Measurements from ENCODE around the gene DDX46. TPM values are rescaled to one million over a fixed set of nuclear protein-coding genes. Genes with fewer than 3 reads are reported as not detected.
A peak's percentile ranks its signal among the peaks of the same experiment; 100 is the strongest.
"Not testable (repeated sequence)": the region's sequence is repeated elsewhere in the genome, so short reads cannot be mapped to it uniquely, and the experiment has no call there.

The DDX46 gene
- polyA plus RNA-seq, 1 donor from 2014 or later, result 24.2 TPM

- H3K27ac Mint-ChIP-seq, result peak overlapping the region; percentile 19 to 81 (median 20)
- no peaks in the 10 kb centered on the region for H3K27me3 Mint-ChIP-seq
- H3K4me3 Mint-ChIP-seq, result peak overlapping the region in 2 of 4 donors; percentile 4 to 88
- peaks cover 5% of the 10 kb centered on the region for H3K36me3 Mint-ChIP-seq
- no peaks in the 10 kb centered on the region for H3K9me3 Mint-ChIP-seq
- H3K4me1 Mint-ChIP-seq, result peaks cover 6 to 14% (median 8%) of the 10 kb centered on the region in 3 donors
Observed at GRCh38 chr5:134813827-134814226, 55.2 kb downstream of the DDX46 start.

GRCh38 chr5:134817006-134817405 lies 58.4 kb downstream of the DDX46 start:
- no peaks in the 10 kb centered on the region for H3K9me3 Mint-ChIP-seq
- no peak overlapping the region for H3K4me3 Mint-ChIP-seq
- H3K27ac Mint-ChIP-seq, result no peak overlapping the region
- peaks cover 6% of the 10 kb centered on the region for H3K36me3 Mint-ChIP-seq
- peaks cover 6 to 14% (median 8%) of the 10 kb centered on the region in 3 donors for H3K4me1 Mint-ChIP-seq
- no peaks in the 10 kb centered on the region for H3K27me3 Mint-ChIP-seq

- peaks cover under 1 to 5% (median 2%) of the 10 kb centered on the region in 3 donors for H3K4me1 Mint-ChIP-seq
- H3K36me3 Mint-ChIP-seq, result peaks cover 3% of the 10 kb centered on the region
- H3K27me3 Mint-ChIP-seq, result no peaks in the 10 kb centered on the region
- no peaks in the 10 kb centered on the region for H3K9me3 Mint-ChIP-seq
- peak overlapping the region in 1 of 3 donors; percentile 30 for H3K27ac Mint-ChIP-seq
- H3K4me3 Mint-ChIP-seq, result no peak overlapping the region
Observed at GRCh38 chr5:134818776-134819175, 60.2 kb downstream of the DDX46 start.

DNA sequence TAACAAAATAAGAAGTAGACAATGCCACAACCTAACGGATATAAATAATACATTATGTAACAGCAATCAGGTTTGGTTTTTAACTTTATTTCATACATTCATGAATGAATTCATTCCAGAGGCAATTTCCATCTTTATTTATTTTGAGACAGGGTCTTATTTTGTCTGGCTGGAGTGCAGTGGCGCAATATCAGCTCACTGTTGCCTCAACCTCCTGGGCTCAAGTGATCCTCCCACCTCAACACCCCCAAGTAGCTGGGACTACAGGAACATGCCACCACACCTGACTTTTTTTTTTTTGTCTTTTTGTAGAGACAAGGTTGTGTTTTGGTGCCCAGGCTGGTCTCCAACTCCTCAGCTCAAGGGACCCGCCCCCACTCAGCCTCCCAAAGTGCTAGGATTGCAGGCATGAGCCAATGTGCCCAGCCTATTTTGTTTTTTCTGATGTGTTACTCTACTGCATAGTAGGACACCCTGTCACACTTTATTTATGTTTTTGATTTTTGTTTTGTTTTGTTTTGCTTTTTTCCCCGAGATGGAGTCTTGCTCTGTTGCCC lies 60.9 kb downstream of the DDX46 start:
- Mint-ChIP-seq H3K4me1 (peaks cover 0 to 2% (median 0%) of the 10 kb centered on the region in 3 donors), H3K9me3 (no peaks in the 10 kb centered on the region), H3K27me3 (no peaks in the 10 kb centered on the region), H3K4me3 (no peak overlapping the region), H3K36me3 (peaks cover 3% of the 10 kb centered on the region), H3K27ac (no peak overlapping the region)

DNA sequence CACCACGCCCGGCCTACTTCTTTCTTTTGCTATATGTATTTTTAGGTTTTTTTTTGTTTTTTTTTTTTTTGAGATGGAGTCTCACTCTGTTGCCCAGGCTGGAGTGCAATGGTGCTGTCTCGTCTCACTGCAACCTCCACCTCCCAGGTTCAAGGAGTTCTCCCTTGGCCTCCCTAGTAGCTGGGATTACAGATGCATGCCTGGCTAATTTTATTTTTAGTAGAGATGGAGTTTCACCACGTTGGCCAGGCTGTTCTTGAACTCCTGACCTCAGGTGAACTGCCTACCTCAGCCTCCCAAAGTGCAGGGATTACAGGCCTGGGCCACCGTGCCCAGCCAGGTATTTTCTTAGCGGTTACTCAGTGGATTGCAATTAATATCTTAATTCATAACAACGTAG lies 63.3 kb downstream of the DDX46 start:
- no peak overlapping the region for H3K4me3 Mint-ChIP-seq
- H3K36me3 Mint-ChIP-seq, result peaks cover 3% of the 10 kb centered on the region
- H3K27me3 Mint-ChIP-seq, result no peaks in the 10 kb centered on the region
- H3K9me3 Mint-ChIP-seq, result no peaks in the 10 kb centered on the region
- peaks cover 3 to 8% (median 8%) of the 10 kb centered on the region in 3 donors for H3K4me1 Mint-ChIP-seq
- H3K27ac Mint-ChIP-seq, result no peak overlapping the region

GRCh38 chr5:134824681-134825080 lies 66.1 kb downstream of the DDX46 start:
- Mint-ChIP-seq H3K27me3 (no peaks in the 10 kb centered on the region), H3K9me3 (no peaks in the 10 kb centered on the region), H3K4me3 (no peak overlapping the region), H3K4me1 (peaks cover 3 to 8% (median 8%) of the 10 kb centered on the region in 3 donors), H3K27ac (no peak overlapping the region), H3K36me3 (no peaks in the 10 kb centered on the region)

- no peaks in the 10 kb centered on the region for H3K36me3 Mint-ChIP-seq
- peaks cover 3 to 8% (median 8%) of the 10 kb centered on the region in 3 donors for H3K4me1 Mint-ChIP-seq
- peak overlapping the region in 1 of 3 donors; percentile 46 for H3K27ac Mint-ChIP-seq
- no peaks in the 10 kb centered on the region for H3K27me3 Mint-ChIP-seq
- H3K9me3 Mint-ChIP-seq, result no peaks in the 10 kb centered on the region
- peak overlapping the region in 1 of 4 donors; percentile 33 for H3K4me3 Mint-ChIP-seq
Observed at GRCh38 chr5:134825212-134825611, 66.6 kb downstream of the DDX46 start.

GRCh38 chr5:134833340-134834032 lies 74.9 kb downstream of the DDX46 start:
- Mint-ChIP-seq H3K36me3 (peaks cover 2% of the 10 kb centered on the region), H3K27me3 (no peaks in the 10 kb centered on the region), H3K4me1 (no peaks in the 10 kb centered on the region), H3K9me3 (no peaks in the 10 kb centered on the region), H3K4me3 (no peak overlapping the region), H3K27ac (peak overlapping the region in 1 of 3 donors; percentile 33)

DNA sequence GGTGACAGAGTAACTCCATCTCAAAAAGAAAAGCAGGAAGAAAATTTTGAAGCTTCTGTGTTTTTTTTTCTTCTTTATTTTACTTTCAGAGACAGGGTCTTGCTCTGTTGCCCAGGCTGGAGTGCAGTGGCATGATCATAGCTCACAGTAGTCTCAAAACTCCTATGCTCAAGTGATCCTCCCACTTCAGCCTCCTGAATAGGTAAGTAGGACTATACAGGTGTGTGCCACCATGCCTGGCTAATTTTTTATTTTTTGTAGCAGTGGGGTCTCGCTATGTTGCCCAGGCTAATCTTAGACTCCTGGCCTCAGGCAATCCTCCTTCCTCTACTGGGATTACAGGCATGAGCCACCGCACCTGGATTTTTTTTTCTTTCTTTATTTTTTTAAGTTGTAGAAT lies 77.0 kb downstream of the DDX46 start:
- no peaks in the 10 kb centered on the region for H3K27me3 Mint-ChIP-seq
- H3K9me3 Mint-ChIP-seq, result no peaks in the 10 kb centered on the region
- no peak overlapping the region for H3K27ac Mint-ChIP-seq
- H3K4me3 Mint-ChIP-seq, result no peak overlapping the region
- peaks cover 2% of the 10 kb centered on the region for H3K36me3 Mint-ChIP-seq
- no peaks in the 10 kb centered on the region for H3K4me1 Mint-ChIP-seq

GRCh38 chr5:134837530-134838181 lies 79.1 kb downstream of the DDX46 start:
- Mint-ChIP-seq H3K27ac (no peak overlapping the region), H3K27me3 (no peaks in the 10 kb centered on the region), H3K4me1 (no peaks in the 10 kb centered on the region), H3K4me3 (no peak overlapping the region), H3K9me3 (no peaks in the 10 kb centered on the region), H3K36me3 (peaks cover 2% of the 10 kb centered on the region)

GRCh38 chr5:134838361-134838760 lies 79.8 kb downstream of the DDX46 start:
- H3K4me3 Mint-ChIP-seq, H3K9me3 Mint-ChIP-seq, H3K4me1 Mint-ChIP-seq, H3K36me3 Mint-ChIP-seq, H3K27me3 Mint-ChIP-seq: not testable (repeated sequence)
- H3K27ac Mint-ChIP-seq, result peak overlapping the region in 1 of 3 donors; percentile 33

DNA sequence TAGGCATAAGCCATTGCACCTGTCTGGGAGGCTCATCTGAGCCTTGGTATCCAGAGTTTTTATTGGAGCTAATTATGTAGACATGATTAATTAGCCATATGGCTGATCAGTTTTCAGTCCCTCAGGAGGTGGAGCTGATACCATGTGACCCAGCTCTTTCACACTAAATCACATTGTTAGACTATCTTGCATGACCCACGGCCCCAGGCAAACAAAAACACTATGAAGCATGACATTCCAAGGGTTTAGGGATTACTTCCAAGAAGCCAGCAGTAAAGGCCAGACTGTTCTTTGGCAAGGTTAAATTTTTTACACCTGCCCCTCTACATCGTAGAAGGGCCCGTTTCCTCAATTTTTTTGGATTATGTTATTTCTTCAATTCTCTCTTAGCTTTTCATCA lies 82.2 kb downstream of the DDX46 start:
- Mint-ChIP-seq H3K9me3 (no peaks in the 10 kb centered on the region), H3K27me3 (no peaks in the 10 kb centered on the region), H3K4me1 (peaks cover 4 to 8% (median 6%) of the 10 kb centered on the region in 3 donors), H3K4me3 (no peak overlapping the region), H3K27ac (no peak overlapping the region), H3K36me3 (peaks cover 2% of the 10 kb centered on the region)

GRCh38 chr5:134844252-134844651 lies 85.7 kb downstream of the DDX46 start:
- peak overlapping the region in 1 of 4 donors; percentile 88 for H3K4me3 Mint-ChIP-seq
- H3K4me1 Mint-ChIP-seq, result peaks cover 12 to 19% (median 16%) of the 10 kb centered on the region in 3 donors

DNA sequence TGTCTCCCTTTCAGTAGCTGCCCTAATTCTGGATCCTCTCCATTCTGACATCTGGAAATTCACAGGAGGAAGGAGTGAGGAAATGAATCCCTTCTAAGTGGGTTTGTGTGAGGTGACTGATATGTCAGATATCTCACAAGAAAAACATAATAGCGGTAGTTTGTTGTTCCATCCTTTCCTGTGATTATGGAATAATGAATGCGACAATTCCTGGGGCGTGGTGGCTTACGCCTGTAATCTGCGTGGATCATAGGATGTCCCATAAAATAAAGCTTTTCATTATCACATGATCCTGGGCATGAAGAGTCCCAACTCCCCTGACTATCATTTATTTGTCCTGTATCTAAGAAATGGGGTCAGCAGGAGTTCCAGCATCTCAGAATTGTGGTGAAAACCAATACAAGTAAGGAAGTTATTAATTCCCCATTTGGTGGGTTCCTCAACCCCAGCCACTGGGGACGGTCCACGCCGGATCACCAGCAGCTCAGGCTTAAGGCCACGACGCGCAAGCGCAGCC lies 86.8 kb downstream of the DDX46 start:
- H3K27me3 Mint-ChIP-seq, result no peaks in the 10 kb centered on the region

More at GRCh38 chr5:134844252-134844651, 85.7 kb downstream of the DDX46 start:
- Mint-ChIP-seq H3K36me3 (no peaks in the 10 kb centered on the region), H3K27ac (peak overlapping the region in 2 of 3 donors; percentile 16 to 35), H3K9me3 (no peaks in the 10 kb centered on the region), H3K27me3 (no peaks in the 10 kb centered on the region)

More for the DNA sequence above, 86.8 kb downstream of the DDX46 start:
- H3K4me3 Mint-ChIP-seq, result peak overlapping the region; percentile 85 to 96 (median 89)
- H3K4me1 Mint-ChIP-seq, result peaks cover 14 to 22% (median 19%) of the 10 kb centered on the region in 3 donors
- H3K9me3 Mint-ChIP-seq, result no peaks in the 10 kb centered on the region
- H3K36me3 Mint-ChIP-seq, result no peaks in the 10 kb centered on the region
- peak overlapping the region; percentile 91 to 93 (median 93) for H3K27ac Mint-ChIP-seq

All from IgD-negative memory B cell (primary cell).